ENCODE results near the gene FBXW10.
"Not testable (repeated sequence)": the region's sequence is repeated elsewhere in the genome, so short reads cannot be mapped to it uniquely, and the experiment has no call there.

- TF ChIP-seq CTCF (IDR thresholded peaks at IDR 0.05; ENCODE audit: insufficient read depth, low read length); POLR2AphosphoS5 (IDR thresholded peaks at IDR 0.05; ENCODE audit: low read depth); REST (IDR thresholded peaks at IDR 0.05; ENCODE audit: insufficient replicate concordance, low read depth); SPI1 (IDR thresholded peaks at IDR 0.05; ENCODE audit: borderline replicate concordance, low read depth): not testable (repeated sequence)
These were observed 2.6 kb upstream of the FBXW10 start for GRCh38 chr17:18741228-18741627.

Measured in HL-60 (cell line).